Vagina (tissue), 2 donors: Measurements from ENCODE around the gene FHIT.

Experiments used
- CTCF ChIP-seq, 3 experiments: fragments of 450-650 bp in 2 of 3; fragments of 200-600 bp in 1 of 3; sonication (generic) in 1 of 3; IDR thresholded peaks; one replicate each; pipeline ENCODE4 v1.5.1; 2017 to 2019; ENCODE audit warnings: antibody characterized with exemption in 3 of 3, mild to moderate bottlenecking in 2 of 3, moderate library complexity in 2 of 3
- POLR2AphosphoS5 ChIP-seq, 2 donors: sonication (generic); formaldehyde crosslinking; IDR thresholded peaks; one replicate each; pipeline ENCODE4 v1.9.0; 2017; ENCODE audit warnings: antibody characterized with exemption in 2 of 2, mild to moderate bottlenecking in 2 of 2, low read depth in 1 of 2; ENCODE audit not compliant: insufficient read depth in 1 of 2

DNA sequence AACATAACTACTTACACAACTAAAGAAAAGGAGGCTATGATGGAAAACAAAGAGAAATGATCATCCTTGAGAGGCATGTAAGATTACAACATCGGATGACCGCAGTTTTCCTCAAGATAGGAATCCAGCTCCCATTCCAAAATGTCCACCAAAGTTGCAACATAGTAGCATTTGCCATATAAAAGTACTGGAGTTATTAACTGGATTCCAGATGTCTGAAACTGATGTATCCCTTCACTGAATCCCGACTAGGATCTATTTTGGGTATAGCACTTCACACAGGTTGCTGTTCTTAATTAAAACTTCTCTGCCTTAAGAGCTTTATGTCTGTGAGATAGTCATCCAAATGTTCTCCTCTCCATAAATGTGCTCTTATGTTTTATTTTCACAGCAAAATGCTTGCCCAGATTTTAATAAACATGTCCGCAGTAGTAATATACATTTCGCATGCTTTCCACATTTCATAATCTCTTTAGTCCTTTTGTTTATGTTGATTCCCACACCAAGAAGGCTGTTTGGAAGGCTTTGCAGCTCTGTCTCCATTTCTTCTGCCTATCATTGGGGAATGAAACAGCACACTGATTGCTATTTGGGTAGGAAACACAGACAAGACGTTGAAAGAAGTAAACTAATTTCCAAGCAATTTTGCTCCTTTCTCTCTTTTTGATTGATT is 1484.9 kb downstream of the FHIT start:
- no peak for TF ChIP-seq CTCF (IDR thresholded peaks at IDR 0.05)
- peak in 1 of 2 donors; percentile 35 for TF ChIP-seq POLR2AphosphoS5 (IDR thresholded peaks at IDR 0.05; ENCODE audit: insufficient read depth in 1 of 2, low read depth in 1 of 2)
